Activated T-cell treated with anti-CD3 and anti-CD28 coated beads for 4 hours (primary cell): ENCODE measurements around the gene KMT5B.

Source experiments
- DNase-seq: peaks from one replicate; pipeline ENCODE4 v3.0.0-alpha.2; 2020

KMT5B gene

GRCh38 chr11:68116974-68117373 is 96.1 kb downstream of the KMT5B start:
- no peak for DNase-seq

- no peak for DNase-seq
These were observed 97.0 kb downstream of the KMT5B start for GRCh38 chr11:68116126-68116525.

- no peak for DNase-seq
These were observed 97.8 kb downstream of the KMT5B start for GRCh38 chr11:68115285-68115684.

GRCh38 chr11:68113986-68114385 is 99.1 kb downstream of the KMT5B start:
- no peak for DNase-seq

GRCh38 chr11:68107689-68108088 is 105.4 kb downstream of the KMT5B start:
- no peak for DNase-seq

- DNase-seq: no peak
These were observed 106.7 kb downstream of the KMT5B start for GRCh38 chr11:68106165-68106940.
